GM11168 (cell line): ENCODE results near the gene DACT2.
"Not testable (repeated sequence)": the region's sequence is repeated elsewhere in the genome, so short reads cannot be mapped to it uniquely, and the experiment has no call there.

Source experiments
- in situ Hi-C: fragments of 300-500 bp; cut with MboI; formaldehyde crosslinking; loops from one replicate; pipeline ENCODE4 v1.12.0; 2022; ENCODE audit warnings: low sequenced_read_pairs; ENCODE audit not compliant: unreplicated experiment

DACT2 gene

GRCh38 chr6:168269455-168270243 is 49.9 kb downstream of the DACT2 start:
- in situ Hi-C loops = no loop called here

GRCh38 chr6:168268755-168269154 is 50.8 kb downstream of the DACT2 start:
- in situ Hi-C loops = no loop called here

- in situ Hi-C loops = not testable (repeated sequence)
These were observed 51.8 kb downstream of the DACT2 start for GRCh38 chr6:168267779-168268178.

GRCh38 chr6:168265827-168266815 is 53.5 kb downstream of the DACT2 start:
- in situ Hi-C loops = no loop called here

- in situ Hi-C loops = no loop called here
These were observed 54.2 kb downstream of the DACT2 start for GRCh38 chr6:168265394-168265793.

- in situ Hi-C loops = no loop called here
These were observed 54.8 kb downstream of the DACT2 start for GRCh38 chr6:168264593-168265335.

GRCh38 chr6:168263351-168263905 is 56.1 kb downstream of the DACT2 start:
- in situ Hi-C loops = no loop called here

- in situ Hi-C loops = no loop called here
These were observed 58.3 kb downstream of the DACT2 start for GRCh38 chr6:168261234-168261633.

GRCh38 chr6:168260420-168260987 is 59.1 kb downstream of the DACT2 start:
- in situ Hi-C loops = no loop called here

- in situ Hi-C loops = no loop called here
These were observed 60.8 kb downstream of the DACT2 start for GRCh38 chr6:168258795-168259194.

GRCh38 chr6:168256940-168257339 is 62.6 kb downstream of the DACT2 start:
- in situ Hi-C loops = no loop called here
